ENCODE data around the gene ERGIC1.

Gene ERGIC1

GRCh38 chr5:172843825-172844576 lies 9.9 kb downstream of the ERGIC1 start:
- WGBS, 2 donors (ENCODE audit: extremely low coverage in 2 of 2, insufficient read length in 2 of 2, insufficient replicate concordance in 1 of 2), result no CpG with 5 or more reads among the region's 18 CpGs
- no peak for DNase-seq (ENCODE audit: low spot score)

DNA sequence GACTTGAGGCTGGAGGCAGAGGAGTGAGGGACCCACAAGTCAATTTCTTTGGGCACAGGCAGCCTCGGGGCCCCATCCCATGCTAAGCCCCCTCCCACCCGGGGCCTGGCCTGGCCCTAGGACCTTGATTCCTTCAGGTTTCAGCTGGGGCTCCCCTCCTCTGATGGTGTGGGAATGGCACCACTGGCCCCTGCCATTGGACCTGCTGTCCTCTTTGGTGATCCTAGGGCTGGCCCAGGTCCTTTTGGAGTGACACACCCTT lies 10.5 kb downstream of the ERGIC1 start:
- H2AK5ac ChIP-seq (ENCODE audit: low read depth, low read length), result no peak overlapping the region
- H3K4ac ChIP-seq (ENCODE audit: low read length), result no peak overlapping the region
- no CpG with 5 or more reads among the region's 2 CpGs for WGBS, 2 donors (ENCODE audit: extremely low coverage in 2 of 2, insufficient read length in 2 of 2, insufficient replicate concordance in 1 of 2)
- no peak overlapping the region for H2BK120ac ChIP-seq (ENCODE audit: low read depth, low read length)
- no peak overlapping the region for H3K4me2 ChIP-seq (ENCODE audit: insufficient read depth, low read length, poor library complexity, severe bottlenecking)
- peak overlapping the region; percentile 54 for H3K9ac ChIP-seq (ENCODE audit: low read depth, low read length, poor library complexity)
- no peaks in the 10 kb centered on the region for H3K27me3 ChIP-seq (ENCODE audit: control insufficient read depth in 3 of 3, insufficient read depth in 3 of 3, low read depth in 1 of 3, low read length in 3 of 3)
- H3K27ac ChIP-seq (replicated peaks; ENCODE audit: low read length), result no peak overlapping the region
- H3K14ac ChIP-seq (ENCODE audit: low read length), result no peak overlapping the region
- no peaks in the 10 kb centered on the region for H3K9me3 ChIP-seq (replicated peaks in 1 of 2; ENCODE audit: control insufficient read depth in 2 of 2, insufficient read depth in 1 of 2, low read depth in 1 of 2, low read length in 2 of 2)
- peaks cover 0 to 10% of the 10 kb centered on the region in 2 donors for H3K4me1 ChIP-seq (ENCODE audit: control insufficient read depth in 2 of 2, insufficient read depth in 1 of 2, low read depth in 1 of 2, low read length in 2 of 2)
- peaks cover 17% of the 10 kb centered on the region for H3K79me1 ChIP-seq (ENCODE audit: low read depth, low read length)
- peaks cover 2 to 47% of the 10 kb centered on the region in 2 donors for H3K36me3 ChIP-seq (replicated peaks in 1 of 2; ENCODE audit: control insufficient read depth in 2 of 2, insufficient read depth in 2 of 2, low read length in 2 of 2)
- no peak overlapping the region for H3K18ac ChIP-seq (ENCODE audit: low read length)
- H2BK15ac ChIP-seq (ENCODE audit: low read length), result no peak overlapping the region
- no peak overlapping the region for H4K91ac ChIP-seq (ENCODE audit: low read depth, low read length, poor library complexity)
- no peak overlapping the region for H2AFZ ChIP-seq (ENCODE audit: low read length)
- H4K8ac ChIP-seq (ENCODE audit: low read depth, low read length), result no peak overlapping the region
- no peak overlapping the region for H2BK5ac ChIP-seq (ENCODE audit: low read length)
- no peak overlapping the region for H2BK12ac ChIP-seq (ENCODE audit: low read length)
- no peak overlapping the region for H3K4me3 ChIP-seq (ENCODE audit: low read length in 2 of 2)
- no peak overlapping the region for H3K23ac ChIP-seq (ENCODE audit: low read depth, low read length, poor library complexity)
- DNase-seq (ENCODE audit: low spot score), result no peak

More at GRCh38 chr5:172843825-172844576, 9.9 kb downstream of the ERGIC1 start:
- Histone ChIP-seq H2BK12ac (ENCODE audit: low read length) (no peak overlapping the region), H2BK15ac (ENCODE audit: low read length) (no peak overlapping the region), H3K4me1 (ENCODE audit: control insufficient read depth in 2 of 2, insufficient read depth in 1 of 2, low read depth in 1 of 2, low read length in 2 of 2) (peaks cover 0 to 12% of the 10 kb centered on the region in 2 donors), H3K23ac (ENCODE audit: low read depth, low read length, poor library complexity) (no peak overlapping the region), H2BK5ac (ENCODE audit: low read length) (no peak overlapping the region), H3K36me3 (replicated peaks in 1 of 2; ENCODE audit: control insufficient read depth in 2 of 2, insufficient read depth in 2 of 2, low read length in 2 of 2) (peaks cover 2 to 50% of the 10 kb centered on the region in 2 donors), H2AK5ac (ENCODE audit: low read depth, low read length) (no peak overlapping the region), H3K27me3 (ENCODE audit: control insufficient read depth in 3 of 3, insufficient read depth in 3 of 3, low read depth in 1 of 3, low read length in 3 of 3) (no peaks in the 10 kb centered on the region), H3K27ac (replicated peaks; ENCODE audit: low read length) (no peak overlapping the region), H3K9ac (ENCODE audit: low read depth, low read length, poor library complexity) (peak overlapping the region; percentile 54), H2AFZ (ENCODE audit: low read length) (no peak overlapping the region), H4K8ac (ENCODE audit: low read depth, low read length) (no peak overlapping the region), H3K18ac (ENCODE audit: low read length) (no peak overlapping the region), H3K79me1 (ENCODE audit: low read depth, low read length) (peaks cover 17% of the 10 kb centered on the region), H3K9me3 (replicated peaks in 1 of 2; ENCODE audit: control insufficient read depth in 2 of 2, insufficient read depth in 1 of 2, low read depth in 1 of 2, low read length in 2 of 2) (no peaks in the 10 kb centered on the region), H2BK120ac (ENCODE audit: low read depth, low read length) (no peak overlapping the region), H4K91ac (ENCODE audit: low read depth, low read length, poor library complexity) (no peak overlapping the region), H3K14ac (ENCODE audit: low read length) (no peak overlapping the region), H3K4me3 (ENCODE audit: low read length in 2 of 2) (no peak overlapping the region), H3K4ac (ENCODE audit: low read length) (no peak overlapping the region), H3K4me2 (ENCODE audit: insufficient read depth, low read length, poor library complexity, severe bottlenecking) (no peak overlapping the region)

- WGBS, 2 donors (ENCODE audit: extremely low coverage in 2 of 2, insufficient read length in 2 of 2, insufficient replicate concordance in 1 of 2), result no CpG with 5 or more reads among the region's 7 CpGs
- Histone ChIP-seq H3K18ac (ENCODE audit: low read length) (peak overlapping the region; percentile 13), H3K14ac (ENCODE audit: low read length) (no peak overlapping the region)
Measured at GRCh38 chr5:172845154-172845553, 11.1 kb downstream of the ERGIC1 start.

DNA sequence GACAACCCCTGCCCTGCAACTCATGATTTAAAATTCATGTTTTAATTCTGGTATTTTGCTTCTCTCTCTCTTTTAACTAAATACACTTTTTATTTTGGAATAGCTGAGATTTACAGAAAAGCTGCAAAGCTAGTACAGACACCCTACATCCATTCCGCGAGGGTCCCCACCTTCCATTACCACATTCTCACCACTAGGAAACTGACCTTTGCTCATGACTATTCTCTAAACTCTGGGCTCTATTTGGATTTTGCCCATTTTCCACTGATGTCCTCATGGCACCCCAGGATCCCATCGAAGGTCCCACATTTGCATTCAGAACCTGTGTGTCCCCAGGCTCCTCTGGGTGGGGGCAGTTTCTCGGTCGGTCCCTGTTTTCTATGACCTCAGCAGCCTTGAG lies 11.5 kb downstream of the ERGIC1 start:
- no peak overlapping the region for H3K4me2 ChIP-seq (ENCODE audit: insufficient read depth, low read length, poor library complexity, severe bottlenecking)
- no peak overlapping the region for H4K8ac ChIP-seq (ENCODE audit: low read depth, low read length)
- H3K27ac ChIP-seq (replicated peaks; ENCODE audit: low read length), result no peak overlapping the region
- no peak overlapping the region for H2BK15ac ChIP-seq (ENCODE audit: low read length)
- peaks cover 17% of the 10 kb centered on the region for H3K79me1 ChIP-seq (ENCODE audit: low read depth, low read length)
- H3K4ac ChIP-seq (ENCODE audit: low read length), result no peak overlapping the region
- H2AFZ ChIP-seq (ENCODE audit: low read length), result no peak overlapping the region
- H3K23ac ChIP-seq (ENCODE audit: low read depth, low read length, poor library complexity), result no peak overlapping the region
- no peak overlapping the region for H2BK12ac ChIP-seq (ENCODE audit: low read length)
- no peak overlapping the region for H3K4me3 ChIP-seq (ENCODE audit: low read length in 2 of 2)
- DNase-seq (ENCODE audit: low spot score), result no peak
- H3K27me3 ChIP-seq (ENCODE audit: control insufficient read depth in 3 of 3, insufficient read depth in 3 of 3, low read depth in 1 of 3, low read length in 3 of 3), result no peaks in the 10 kb centered on the region
- H3K4me1 ChIP-seq (ENCODE audit: control insufficient read depth in 2 of 2, insufficient read depth in 1 of 2, low read depth in 1 of 2, low read length in 2 of 2), result peaks cover 0 to under 1% of the 10 kb centered on the region in 2 donors
- H3K36me3 ChIP-seq (replicated peaks in 1 of 2; ENCODE audit: control insufficient read depth in 2 of 2, insufficient read depth in 2 of 2, low read length in 2 of 2), result peaks cover 2 to 40% of the 10 kb centered on the region in 2 donors
- no peak overlapping the region for H3K14ac ChIP-seq (ENCODE audit: low read length)
- WGBS, 2 donors (ENCODE audit: extremely low coverage in 2 of 2, insufficient read length in 2 of 2, insufficient replicate concordance in 1 of 2), result no CpG with 5 or more reads among the region's 5 CpGs
- no peak overlapping the region for H3K18ac ChIP-seq (ENCODE audit: low read length)
- H2AK5ac ChIP-seq (ENCODE audit: low read depth, low read length), result no peak overlapping the region
- no peak overlapping the region for H4K91ac ChIP-seq (ENCODE audit: low read depth, low read length, poor library complexity)
- no peak overlapping the region for H2BK5ac ChIP-seq (ENCODE audit: low read length)
- no peaks in the 10 kb centered on the region for H3K9me3 ChIP-seq (replicated peaks in 1 of 2; ENCODE audit: control insufficient read depth in 2 of 2, insufficient read depth in 1 of 2, low read depth in 1 of 2, low read length in 2 of 2)
- no peak overlapping the region for H3K9ac ChIP-seq (ENCODE audit: low read depth, low read length, poor library complexity)
- H2BK120ac ChIP-seq (ENCODE audit: low read depth, low read length), result no peak overlapping the region

More at GRCh38 chr5:172845154-172845553, 11.1 kb downstream of the ERGIC1 start:
- no peak overlapping the region for H3K4ac ChIP-seq (ENCODE audit: low read length)
- H3K79me1 ChIP-seq (ENCODE audit: low read depth, low read length), result peaks cover 17% of the 10 kb centered on the region
- peaks cover 2 to 41% of the 10 kb centered on the region in 2 donors for H3K36me3 ChIP-seq (replicated peaks in 1 of 2; ENCODE audit: control insufficient read depth in 2 of 2, insufficient read depth in 2 of 2, low read length in 2 of 2)
- no peak overlapping the region for H2BK120ac ChIP-seq (ENCODE audit: low read depth, low read length)
- no peak overlapping the region for H4K8ac ChIP-seq (ENCODE audit: low read depth, low read length)
- H2AFZ ChIP-seq (ENCODE audit: low read length), result no peak overlapping the region
- no peak overlapping the region for H3K4me2 ChIP-seq (ENCODE audit: insufficient read depth, low read length, poor library complexity, severe bottlenecking)
- H3K4me3 ChIP-seq (ENCODE audit: low read length in 2 of 2), result no peak overlapping the region
- H3K27me3 ChIP-seq (ENCODE audit: control insufficient read depth in 3 of 3, insufficient read depth in 3 of 3, low read depth in 1 of 3, low read length in 3 of 3), result no peaks in the 10 kb centered on the region
- H2BK15ac ChIP-seq (ENCODE audit: low read length), result no peak overlapping the region
- H3K27ac ChIP-seq (replicated peaks; ENCODE audit: low read length), result no peak overlapping the region
- H2BK12ac ChIP-seq (ENCODE audit: low read length), result no peak overlapping the region
- H3K4me1 ChIP-seq (ENCODE audit: control insufficient read depth in 2 of 2, insufficient read depth in 1 of 2, low read depth in 1 of 2, low read length in 2 of 2), result peaks cover 0 to 5% of the 10 kb centered on the region in 2 donors
- no peak overlapping the region for H2BK5ac ChIP-seq (ENCODE audit: low read length)
- H3K9ac ChIP-seq (ENCODE audit: low read depth, low read length, poor library complexity), result no peak overlapping the region
- H3K23ac ChIP-seq (ENCODE audit: low read depth, low read length, poor library complexity), result peak overlapping the region; percentile 36
- H4K91ac ChIP-seq (ENCODE audit: low read depth, low read length, poor library complexity), result no peak overlapping the region
- H2AK5ac ChIP-seq (ENCODE audit: low read depth, low read length), result no peak overlapping the region
- DNase-seq (ENCODE audit: low spot score), result no peak
- no peaks in the 10 kb centered on the region for H3K9me3 ChIP-seq (replicated peaks in 1 of 2; ENCODE audit: control insufficient read depth in 2 of 2, insufficient read depth in 1 of 2, low read depth in 1 of 2, low read length in 2 of 2)
